HG03097 (cell line): ENCODE results near the gene SERPINA5.
"Not testable (repeated sequence)": the region's sequence is repeated elsewhere in the genome, so short reads cannot be mapped to it uniquely, and the experiment has no call there.

Experiments
- ATAC-seq: cut with Tn5 transposase; IDR thresholded peaks from one replicate; pipeline ENCODE4 v1.9.1; 2021; ENCODE audit not compliant: unreplicated experiment, low FRiP score

SERPINA5 gene

DNA sequence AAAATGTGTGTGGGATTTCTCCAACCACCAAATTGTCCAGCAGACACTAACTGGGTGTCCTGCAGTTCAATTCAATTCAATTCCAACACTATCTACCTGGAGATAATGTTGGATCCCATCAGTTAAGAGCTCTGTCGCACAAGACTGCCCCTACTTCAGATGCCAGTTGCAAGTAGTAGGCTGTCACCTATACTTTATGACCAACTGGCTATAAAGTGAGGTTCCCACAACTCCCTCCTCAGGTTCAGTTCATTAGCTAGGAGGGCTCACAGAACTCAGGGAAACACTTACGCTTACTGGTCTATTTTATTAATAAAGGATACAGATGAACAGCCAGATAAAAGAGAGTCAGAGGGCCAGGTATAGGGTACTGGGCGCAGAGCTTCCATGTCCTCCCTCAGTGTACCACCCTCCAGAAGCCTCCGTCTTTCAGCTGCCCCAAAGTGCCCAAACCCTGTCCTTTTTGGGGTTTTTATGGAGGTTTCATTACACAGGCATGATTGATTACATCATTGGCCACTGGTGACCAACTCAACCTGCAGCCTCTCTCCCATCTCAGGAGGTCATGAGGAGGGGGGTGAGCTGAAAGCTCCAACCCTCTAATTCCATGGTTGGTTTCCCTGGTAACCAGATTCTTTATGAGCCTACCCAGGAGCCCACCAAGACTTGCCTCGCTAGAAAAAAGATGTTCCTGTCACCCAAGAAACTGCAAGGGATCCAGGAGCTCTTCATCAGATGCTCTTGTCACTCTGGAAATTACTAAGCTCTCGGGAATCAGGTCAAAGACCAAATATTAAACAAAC lies 7.5 kb upstream of the SERPINA5 start:
- ATAC-seq, result no peak

DNA sequence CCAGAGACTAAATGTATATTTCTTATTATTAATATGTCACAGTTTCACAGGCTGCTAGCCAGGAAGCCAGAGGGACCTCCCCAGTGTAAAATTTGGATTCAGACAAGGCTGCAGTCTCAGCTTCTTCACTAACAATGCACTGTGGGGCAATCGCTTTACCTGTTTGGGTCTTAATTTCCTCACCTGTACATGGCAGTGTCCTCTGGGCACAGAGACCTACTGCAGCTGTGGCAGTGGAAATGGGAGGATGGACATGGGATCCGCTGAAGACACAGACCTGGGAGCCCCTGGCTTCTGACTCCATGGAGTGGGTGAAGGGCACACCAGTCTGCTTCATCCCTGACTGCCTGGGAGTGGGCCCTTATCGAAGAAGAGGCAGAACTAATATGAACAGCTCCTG lies 6.9 kb upstream of the SERPINA5 start:
- no peak for ATAC-seq

DNA sequence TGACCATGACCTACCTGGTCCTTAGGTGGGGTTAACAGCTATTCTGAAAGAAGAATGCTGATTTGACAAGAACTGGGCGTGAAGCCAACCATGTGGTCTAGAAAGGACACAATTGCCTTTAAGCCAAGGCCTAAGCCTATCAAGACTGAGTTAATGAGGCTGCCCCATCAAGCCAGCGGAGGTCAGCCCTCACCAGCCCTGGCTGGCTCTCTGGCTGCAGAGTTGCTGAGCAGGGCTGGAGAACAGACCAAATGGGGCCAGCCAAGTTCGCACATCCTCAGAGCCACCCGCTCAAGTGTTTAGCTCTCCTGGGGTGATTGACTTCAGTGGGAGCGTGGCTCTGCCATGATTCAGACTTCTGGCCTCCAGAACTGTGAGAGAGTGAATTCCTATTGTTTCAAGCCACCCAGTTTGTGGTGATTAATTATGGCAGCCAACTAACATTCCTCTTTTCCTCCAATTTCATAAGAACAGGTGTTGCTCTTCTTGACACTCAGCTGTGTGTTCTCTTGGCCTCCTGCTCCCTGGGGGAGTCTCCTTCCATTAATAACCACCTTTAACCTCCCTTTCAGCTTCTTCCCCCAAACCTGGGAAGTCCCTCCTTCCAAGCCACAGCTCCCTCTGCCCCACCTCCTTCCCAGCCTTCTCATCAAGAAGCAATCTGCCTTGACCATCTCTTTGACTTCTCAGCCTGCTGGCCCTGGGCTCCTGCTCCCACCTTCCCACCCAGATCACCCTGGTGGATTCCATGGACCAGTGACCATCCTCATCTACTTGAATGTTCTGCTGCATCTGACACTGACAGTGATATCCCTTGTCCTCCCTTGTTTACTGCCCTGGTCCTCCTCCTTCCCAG lies 5.3 kb upstream of the SERPINA5 start:
- no peak for ATAC-seq

- not testable (repeated sequence) for ATAC-seq
These were observed 3.8 kb upstream of the SERPINA5 start for GRCh38 chr14:94577472-94577871.

GRCh38 chr14:94578712-94579111 lies 2.5 kb upstream of the SERPINA5 start:
- ATAC-seq, result no peak

DNA sequence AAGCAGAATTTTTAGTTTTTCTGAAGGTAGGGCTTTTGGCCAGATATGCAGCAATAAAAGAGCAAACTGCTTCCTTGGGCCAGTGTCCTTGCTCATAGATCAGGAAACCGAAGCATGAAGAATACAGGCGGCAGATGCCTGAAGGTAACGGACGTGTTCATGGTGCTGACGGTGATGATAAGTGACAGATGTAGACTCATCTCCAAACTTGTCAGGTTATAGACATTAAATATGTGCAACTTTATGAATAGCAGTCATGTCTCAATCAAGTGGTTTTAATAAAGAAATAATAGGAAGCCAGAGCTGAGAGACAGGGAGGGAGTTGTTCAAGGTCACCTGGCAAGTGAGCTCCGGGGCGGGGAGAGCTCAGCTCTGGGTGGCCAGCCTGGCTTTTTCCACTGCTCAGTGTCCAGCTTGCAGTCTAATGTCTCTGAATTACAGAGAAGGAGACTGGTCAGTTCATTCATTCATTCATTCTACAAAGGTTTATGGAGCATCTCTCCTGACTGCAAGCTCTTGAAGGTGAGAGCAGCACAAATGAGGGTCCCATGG lies 1.0 kb downstream of the SERPINA5 start:
- no peak for ATAC-seq

- ATAC-seq, result no peak
These were observed 1.6 kb downstream of the SERPINA5 start for GRCh38 chr14:94582851-94583250.

DNA sequence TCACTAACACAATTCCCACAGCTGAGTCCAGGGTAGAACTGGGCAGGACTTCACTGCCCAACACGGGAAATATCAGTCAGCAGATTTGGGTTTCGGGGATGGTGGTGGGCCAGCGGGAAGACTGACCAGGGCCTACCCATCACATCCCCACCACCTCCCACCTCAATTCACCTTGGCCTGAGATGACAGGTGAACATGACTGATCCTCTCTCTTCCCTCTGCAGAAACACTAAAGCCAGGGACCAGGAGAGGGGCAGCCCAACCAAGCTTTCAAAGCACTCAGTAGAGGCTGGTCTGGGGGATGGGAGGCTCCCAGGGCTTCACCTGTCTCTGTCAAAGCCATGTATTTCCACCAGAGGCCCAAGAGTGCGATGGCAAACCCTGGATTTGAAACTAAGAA lies 2.3 kb downstream of the SERPINA5 start:
- ATAC-seq, result no peak

DNA sequence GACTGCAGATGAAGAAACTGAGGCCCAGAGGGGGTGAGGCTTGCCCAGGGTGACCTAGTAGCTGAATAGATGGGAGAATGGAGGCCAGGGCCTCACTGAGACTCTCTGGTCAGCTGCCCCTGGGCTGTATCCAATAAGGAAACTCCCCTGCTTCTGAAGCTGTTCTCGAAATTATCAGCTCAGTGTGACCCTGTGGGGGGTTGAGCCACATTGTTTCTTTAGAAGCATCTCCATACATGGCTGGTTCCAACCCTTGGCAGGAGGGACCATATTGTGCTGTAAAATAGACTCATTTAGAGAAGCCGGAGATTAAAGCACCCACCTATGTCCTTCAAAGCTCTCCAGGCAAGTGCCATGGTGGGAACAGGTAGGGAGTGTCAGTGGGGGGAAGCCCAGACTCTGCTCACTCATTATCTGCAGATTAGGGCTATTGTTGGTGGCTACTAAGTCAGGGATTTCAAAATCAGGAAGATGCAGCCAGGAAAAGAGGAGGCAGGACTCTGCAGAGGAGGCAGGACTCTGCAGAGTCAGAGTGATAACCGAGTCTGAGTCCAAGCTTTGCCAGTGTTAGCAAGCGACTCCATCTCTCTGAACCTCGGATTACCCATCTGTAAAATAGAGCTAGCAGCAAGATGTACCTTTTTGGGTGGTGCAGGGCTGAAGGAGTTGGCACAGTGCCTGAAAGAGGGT lies 3.5 kb downstream of the SERPINA5 start:
- ATAC-seq, result no peak

- no peak for ATAC-seq
These were observed 5.4 kb downstream of the SERPINA5 start for GRCh38 chr14:94586635-94587034.

- no peak for ATAC-seq
These were observed 7.1 kb downstream of the SERPINA5 start for GRCh38 chr14:94588311-94588710.

DNA sequence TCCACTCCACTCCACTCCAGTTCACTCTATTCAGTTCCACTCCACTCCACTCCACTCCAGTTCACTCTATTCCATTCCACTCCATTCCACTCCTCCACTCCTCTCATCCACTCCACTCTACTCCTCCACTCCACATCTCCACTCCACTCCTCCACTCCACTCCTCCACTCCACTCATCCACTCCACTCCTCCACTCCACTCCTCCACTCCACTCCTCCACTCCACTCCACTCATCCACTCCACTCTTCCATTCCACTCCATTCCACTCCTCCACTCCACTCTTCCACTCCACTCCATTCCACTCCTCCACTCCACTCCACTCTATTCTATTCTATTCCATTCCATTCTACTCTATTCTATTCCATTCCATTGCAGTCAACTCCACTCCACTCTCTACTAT lies 9.8 kb downstream of the SERPINA5 start:
- ATAC-seq, result no peak

DNA sequence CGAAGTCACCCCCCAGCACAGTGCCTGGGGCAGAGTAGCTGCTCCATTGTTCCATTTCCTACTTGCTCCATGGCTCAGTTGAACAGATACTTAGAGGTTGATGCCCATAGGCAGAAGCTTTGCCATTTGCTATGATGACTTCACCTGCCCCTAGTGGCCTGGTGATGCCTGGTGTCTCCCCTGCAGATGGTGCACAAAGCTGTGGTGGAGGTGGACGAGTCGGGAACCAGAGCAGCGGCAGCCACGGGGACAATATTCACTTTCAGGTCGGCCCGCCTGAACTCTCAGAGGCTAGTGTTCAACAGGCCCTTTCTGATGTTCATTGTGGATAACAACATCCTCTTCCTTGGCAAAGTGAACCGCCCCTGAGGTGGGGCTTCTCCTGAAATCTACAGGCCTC lies 10.6 kb downstream of the SERPINA5 start:
- no peak for ATAC-seq

GRCh38 chr14:94592457-94592856 lies 11.2 kb downstream of the SERPINA5 start:
- ATAC-seq, result no peak

- ATAC-seq, result no peak
These were observed 12.1 kb downstream of the SERPINA5 start for GRCh38 chr14:94593376-94593748.

DNA sequence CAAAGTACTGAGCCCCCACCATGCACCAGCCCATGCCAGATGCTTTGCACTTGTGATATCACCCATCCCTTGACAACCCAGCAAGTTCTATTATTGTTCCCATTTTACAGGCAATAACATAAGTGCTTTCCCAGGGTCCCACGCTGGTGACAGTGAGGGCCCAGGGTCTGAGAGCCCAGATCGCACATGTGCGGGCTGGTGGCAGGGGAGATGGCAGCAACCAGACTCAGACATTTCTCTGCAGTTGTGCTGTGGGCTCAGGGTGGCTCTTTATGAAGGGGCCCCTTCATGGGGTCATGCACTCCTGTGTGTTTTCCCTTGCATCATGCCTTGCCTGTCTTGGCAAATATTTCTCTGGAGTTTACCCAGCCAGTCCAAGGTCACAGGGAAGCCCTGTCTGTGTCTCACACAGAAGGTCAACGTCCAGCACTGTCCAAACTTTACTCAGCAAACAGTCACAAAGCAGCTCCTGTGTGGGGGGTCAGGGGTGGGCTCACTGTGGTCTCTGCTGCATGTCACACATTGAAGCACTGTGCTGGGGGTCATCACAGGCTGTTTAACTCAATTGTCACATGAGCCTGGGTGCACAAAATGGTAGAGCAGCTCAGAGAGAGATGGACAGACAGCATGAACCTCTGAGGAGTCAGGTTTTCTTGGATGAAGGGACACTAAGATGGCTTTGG lies 12.7 kb downstream of the SERPINA5 start:
- no peak for ATAC-seq

DNA sequence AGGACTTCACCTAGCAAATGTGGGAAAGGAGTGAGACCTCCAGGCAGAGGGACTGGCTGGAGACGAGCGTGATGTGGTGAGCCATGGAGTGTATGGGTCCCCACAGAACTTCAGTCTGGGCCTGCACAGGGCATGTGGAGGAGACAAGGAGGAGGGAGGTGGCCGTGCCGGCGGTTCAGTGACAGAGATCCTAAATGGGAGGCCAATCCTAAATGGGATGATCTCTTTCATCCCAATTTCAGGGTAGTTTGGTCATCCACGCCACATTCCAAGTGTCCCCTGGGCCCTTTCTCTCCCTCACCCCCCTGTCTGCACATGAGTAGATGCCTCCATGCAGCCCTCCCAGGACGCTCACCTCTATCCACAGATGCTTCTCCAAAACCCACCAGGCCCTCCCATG lies 13.2 kb downstream of the SERPINA5 start:
- ATAC-seq, result no peak

DNA sequence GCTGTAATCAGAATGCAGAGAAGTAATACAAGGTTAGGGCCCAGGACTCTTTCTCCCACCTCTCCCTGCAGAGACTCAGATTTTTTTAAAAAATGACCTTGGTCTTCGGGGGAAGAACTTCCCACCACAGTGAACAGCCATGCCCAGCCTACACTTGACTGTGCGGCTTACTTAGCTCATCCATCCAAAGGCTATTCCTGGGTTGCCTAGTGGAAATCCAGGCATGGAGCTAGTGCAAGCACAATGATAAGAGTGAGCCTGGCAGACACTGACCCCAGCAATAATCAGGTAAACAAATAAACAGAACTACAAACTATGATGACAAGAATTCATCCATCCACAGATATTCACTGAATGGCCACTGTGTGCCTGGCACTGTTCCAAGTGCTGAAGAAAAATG lies 14.7 kb downstream of the SERPINA5 start:
- ATAC-seq, result no peak

GRCh38 chr14:94596361-94596760 lies 15.1 kb downstream of the SERPINA5 start:
- no peak for ATAC-seq

- ATAC-seq, result no peak
These were observed 16.6 kb downstream of the SERPINA5 start for GRCh38 chr14:94597788-94598187.

DNA sequence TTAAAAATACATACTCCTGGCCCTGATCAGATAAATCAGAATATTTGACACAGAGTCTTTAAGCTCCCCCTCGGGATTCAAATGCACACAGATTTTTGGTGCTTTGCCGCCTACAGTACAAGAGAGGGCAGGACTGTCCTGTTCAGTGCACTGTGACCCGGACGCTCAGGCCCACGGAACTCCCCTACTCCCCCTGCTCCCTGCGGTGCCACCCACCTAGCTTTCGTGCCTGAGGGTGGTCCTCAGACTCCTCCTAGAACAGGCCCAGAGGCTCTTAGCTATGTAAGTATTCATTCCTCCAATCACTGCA lies 17.2 kb downstream of the SERPINA5 start:
- no peak for ATAC-seq
